Measurements from ENCODE around the gene MSH2.

- TF ChIP-seq CTCF (IDR thresholded peaks at IDR 0.05; ENCODE audit: extremely low read depth in 1 of 2, insufficient read depth in 1 of 2, low read depth in 1 of 2, low read length in 2 of 2) (no peak), POLR2AphosphoS5 (IDR thresholded peaks at IDR 0.05; ENCODE audit: insufficient read depth, low read depth, low read length) (no peak), POLR2A (IDR thresholded peaks at IDR 0.05; ENCODE audit: low read depth, low read length) (no peak)
Measured at GRCh38 chr2:47471429-47472116, 68.6 kb downstream of the MSH2 start.
